ENCODE measurements around the gene PREX1. TPM values are rescaled to one million over a fixed set of nuclear protein-coding genes. Genes with fewer than 3 reads are reported as not detected.
A peak's percentile ranks its signal among the peaks of the same experiment; 100 is the strongest.
"Not testable (repeated sequence)": the region's sequence is repeated elsewhere in the genome, so short reads cannot be mapped to it uniquely, and the experiment has no call there.

Gene PREX1
- total RNA-seq, 1 donor: 57.4 TPM

- no peak for DNase-seq (ENCODE audit: low read depth)
- TF ChIP-seq, protein P1, sequence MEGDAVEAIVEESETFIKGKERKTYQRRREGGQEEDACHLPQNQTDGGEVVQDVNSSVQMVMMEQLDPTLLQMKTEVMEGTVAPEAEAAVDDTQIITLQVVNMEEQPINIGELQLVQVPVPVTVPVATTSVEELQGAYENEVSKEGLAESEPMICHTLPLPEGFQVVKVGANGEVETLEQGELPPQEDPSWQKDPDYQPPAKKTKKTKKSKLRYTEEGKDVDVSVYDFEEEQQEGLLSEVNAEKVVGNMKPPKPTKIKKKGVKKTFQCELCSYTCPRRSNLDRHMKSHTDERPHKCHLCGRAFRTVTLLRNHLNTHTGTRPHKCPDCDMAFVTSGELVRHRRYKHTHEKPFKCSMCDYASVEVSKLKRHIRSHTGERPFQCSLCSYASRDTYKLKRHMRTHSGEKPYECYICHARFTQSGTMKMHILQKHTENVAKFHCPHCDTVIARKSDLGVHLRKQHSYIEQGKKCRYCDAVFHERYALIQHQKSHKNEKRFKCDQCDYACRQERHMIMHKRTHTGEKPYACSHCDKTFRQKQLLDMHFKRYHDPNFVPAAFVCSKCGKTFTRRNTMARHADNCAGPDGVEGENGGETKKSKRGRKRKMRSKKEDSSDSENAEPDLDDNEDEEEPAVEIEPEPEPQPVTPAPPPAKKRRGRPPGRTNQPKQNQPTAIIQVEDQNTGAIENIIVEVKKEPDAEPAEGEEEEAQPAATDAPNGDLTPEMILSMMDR (IDR thresholded peaks at IDR 0.05; ENCODE audit: insufficient read depth, low read depth, low read length): no peak
Measured at GRCh38 chr20:48847498-48848205, 19.9 kb upstream of the PREX1 start.

GRCh38 chr20:48846516-48847492 lies 19.0 kb upstream of the PREX1 start:
- TF ChIP-seq, protein P1 (IDR thresholded peaks at IDR 0.05; ENCODE audit: insufficient read depth, low read depth, low read length): no peak
- H3K4me3 ChIP-seq (ENCODE audit: low read depth, low read length): no peak overlapping the region
- DNase-seq (ENCODE audit: low read depth): no peak

More at GRCh38 chr20:48847498-48848205, 19.9 kb upstream of the PREX1 start:
- no peak overlapping the region for H3K4me3 ChIP-seq (ENCODE audit: low read depth, low read length)

GRCh38 chr20:48845721-48846306 lies 18.0 kb upstream of the PREX1 start:
- DNase-seq (ENCODE audit: low read depth): no peak
- TF ChIP-seq, protein P1 (IDR thresholded peaks at IDR 0.05; ENCODE audit: insufficient read depth, low read depth, low read length): no peak
- H3K4me3 ChIP-seq (ENCODE audit: low read depth, low read length): no peak overlapping the region

GRCh38 chr20:48844996-48845395 lies 17.2 kb upstream of the PREX1 start:
- DNase-seq (ENCODE audit: low read depth): peak; percentile 51
- TF ChIP-seq, protein P1 (IDR thresholded peaks at IDR 0.05; ENCODE audit: insufficient read depth, low read depth, low read length): no peak
- no peak overlapping the region for H3K4me3 ChIP-seq (ENCODE audit: low read depth, low read length)

DNA sequence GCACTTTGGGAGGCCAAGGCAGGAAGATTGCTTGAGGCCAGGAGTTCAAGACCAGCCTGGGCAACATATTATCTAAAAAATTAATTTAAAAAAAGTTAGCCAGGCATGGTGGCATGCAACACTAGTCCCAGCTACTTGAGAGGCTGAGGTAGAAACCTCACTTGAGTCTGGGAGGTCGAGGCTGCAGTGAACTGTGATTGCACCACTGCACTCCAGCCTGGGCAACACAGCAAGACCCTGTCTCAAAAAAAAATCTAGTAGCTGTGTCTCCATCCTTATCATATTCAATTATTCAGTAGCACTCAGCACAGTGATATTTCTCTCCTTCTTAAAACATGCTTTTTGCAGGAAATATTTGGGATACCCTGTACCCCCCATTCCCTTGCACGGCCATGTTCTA lies 16.1 kb upstream of the PREX1 start:
- not testable (repeated sequence) for H3K4me3 ChIP-seq (ENCODE audit: low read depth, low read length); DNase-seq (ENCODE audit: low read depth)

DNA sequence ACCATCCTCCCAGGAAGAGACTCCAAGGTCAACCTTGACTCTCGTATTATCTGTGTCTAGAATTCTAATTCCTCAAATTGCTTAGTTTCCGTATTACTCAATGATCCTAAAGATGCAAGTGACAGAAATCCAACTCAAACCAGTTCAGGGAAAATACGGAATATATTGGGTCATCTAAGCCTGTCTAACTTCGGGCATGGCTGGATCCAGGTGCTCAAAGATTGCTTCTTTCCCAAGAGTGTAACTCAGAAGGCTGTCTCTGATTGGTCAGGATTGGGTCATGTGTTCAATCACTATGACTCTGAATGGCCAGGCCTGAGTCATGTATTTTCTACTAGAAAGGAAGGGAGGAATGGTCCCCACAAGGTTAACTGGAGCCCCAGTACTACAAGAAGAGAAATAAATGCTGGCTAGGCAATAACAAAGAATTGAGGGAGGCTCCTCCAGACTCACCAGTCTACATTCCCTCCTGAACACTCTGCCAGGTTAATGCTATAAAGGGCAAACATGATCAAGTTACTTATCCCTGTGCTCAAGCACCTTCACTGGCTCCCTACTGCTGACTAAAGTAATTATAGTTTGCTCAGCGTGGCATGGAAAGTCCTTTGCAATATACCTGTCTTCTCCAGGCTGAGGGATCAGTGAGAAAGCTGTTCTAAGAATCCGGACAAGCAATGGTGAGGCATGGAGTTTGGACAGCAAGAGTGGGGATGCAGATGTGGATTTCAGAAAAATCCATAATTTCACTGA lies 15.4 kb upstream of the PREX1 start:
- H3K4me3 ChIP-seq (ENCODE audit: low read depth, low read length): no peak overlapping the region
- no peak for DNase-seq (ENCODE audit: low read depth)
- TF ChIP-seq, protein P1 (IDR thresholded peaks at IDR 0.05; ENCODE audit: insufficient read depth, low read depth, low read length): no peak
